Breast epithelium (tissue), 3 donors: ENCODE measurements around the gene DLGAP3.

Experiments used
- POLR2A ChIP-seq: fragments of 450-650 bp; IDR thresholded peaks from one replicate; pipeline ENCODE4 v1.6.1; 2016; ENCODE audit warnings: antibody characterized with exemption, mild to moderate bottlenecking, moderate library complexity
- POLR2AphosphoS5 ChIP-seq, 3 donors: sonication (generic); formaldehyde crosslinking; IDR thresholded peaks; one replicate each; pipeline ENCODE4 v1.6.1; 2017; ENCODE audit warnings: antibody characterized with exemption in 3 of 3
- TF ChIP-seq, protein P1 (sequence below), 3 donors: fragments of 450-650 bp; IDR thresholded peaks; one replicate each; pipeline ENCODE4 v1.5.1; 2016 to 2017; ENCODE audit warnings: antibody characterized with exemption in 3 of 3, mild to moderate bottlenecking in 3 of 3, moderate library complexity in 3 of 3

DNA sequence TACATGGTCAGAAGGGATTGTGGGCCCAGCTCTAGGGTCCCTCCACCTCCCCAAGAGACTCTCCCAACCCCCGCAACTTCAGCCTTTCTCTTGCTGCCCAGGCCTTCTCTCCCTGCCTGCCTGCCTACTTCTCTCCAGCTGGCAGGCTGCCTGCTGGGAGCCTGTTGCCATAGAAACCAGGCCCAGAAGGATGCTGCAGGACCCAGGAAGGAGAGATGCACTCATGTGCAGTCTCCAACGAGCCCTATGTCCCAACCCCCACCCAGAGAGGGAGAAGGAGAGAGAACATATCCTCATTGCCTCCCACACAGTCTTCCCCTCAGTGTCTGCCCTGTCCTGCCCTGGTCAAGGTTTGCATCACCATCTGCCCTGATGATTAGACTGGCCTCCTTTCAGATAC is 59.1 kb downstream of the DLGAP3 start:
- TF ChIP-seq, protein P1, sequence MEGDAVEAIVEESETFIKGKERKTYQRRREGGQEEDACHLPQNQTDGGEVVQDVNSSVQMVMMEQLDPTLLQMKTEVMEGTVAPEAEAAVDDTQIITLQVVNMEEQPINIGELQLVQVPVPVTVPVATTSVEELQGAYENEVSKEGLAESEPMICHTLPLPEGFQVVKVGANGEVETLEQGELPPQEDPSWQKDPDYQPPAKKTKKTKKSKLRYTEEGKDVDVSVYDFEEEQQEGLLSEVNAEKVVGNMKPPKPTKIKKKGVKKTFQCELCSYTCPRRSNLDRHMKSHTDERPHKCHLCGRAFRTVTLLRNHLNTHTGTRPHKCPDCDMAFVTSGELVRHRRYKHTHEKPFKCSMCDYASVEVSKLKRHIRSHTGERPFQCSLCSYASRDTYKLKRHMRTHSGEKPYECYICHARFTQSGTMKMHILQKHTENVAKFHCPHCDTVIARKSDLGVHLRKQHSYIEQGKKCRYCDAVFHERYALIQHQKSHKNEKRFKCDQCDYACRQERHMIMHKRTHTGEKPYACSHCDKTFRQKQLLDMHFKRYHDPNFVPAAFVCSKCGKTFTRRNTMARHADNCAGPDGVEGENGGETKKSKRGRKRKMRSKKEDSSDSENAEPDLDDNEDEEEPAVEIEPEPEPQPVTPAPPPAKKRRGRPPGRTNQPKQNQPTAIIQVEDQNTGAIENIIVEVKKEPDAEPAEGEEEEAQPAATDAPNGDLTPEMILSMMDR (IDR thresholded peaks at IDR 0.05), result no peak
- TF ChIP-seq POLR2AphosphoS5 (IDR thresholded peaks at IDR 0.05), result no peak
- no peak for TF ChIP-seq POLR2A
